WTC11 (cell line): Measurements from ENCODE around the gene CDY2B. TPM values are rescaled to one million over a fixed set of nuclear protein-coding genes. Genes with fewer than 3 reads are reported as not detected.
"Not testable (repeated sequence)": the region's sequence is repeated elsewhere in the genome, so short reads cannot be mapped to it uniquely, and the experiment has no call there.

Experiments
- ATAC-seq: fragments of 200-7000 bp; cut with Tn5 transposase; 2 replicates; pipeline ENCODE4 v1.10.0; 2021; ENCODE audit warnings: mild to moderate bottlenecking, moderate library complexity
- CTCF ChIA-PET: fragments of 300-600 bp; sonication (Branson Sonifier 250); formaldehyde crosslinking; loops from one replicate; lab custom pipeline; 2021; ENCODE audit warnings: antibody characterized with exemption; lab: Charles Lee
- POLR2A ChIA-PET: fragments of 350-600 bp; sonication (Branson Sonifier 250); formaldehyde crosslinking; loops from one replicate; lab custom pipeline; 2021; ENCODE audit warnings: antibody characterized with exemption; lab: Charles Lee
- DNase-seq: peaks from one replicate; pipeline ENCODE4 v3.0.0; 2021; ENCODE audit warnings: low spot score
- H3K27ac Mint-ChIP-seq: 2 replicates; pipeline ENCODE4 v1.8.0; 2021; ENCODE audit warnings: mixed read lengths
- H3K27me3 Mint-ChIP-seq: 2 replicates; pipeline ENCODE4 v1.8.0; 2021; ENCODE audit warnings: low read depth, mild to moderate bottlenecking, moderate library complexity, mixed read lengths
- H3K36me3 Mint-ChIP-seq: 2 replicates; pipeline ENCODE4 v1.8.0; 2021; ENCODE audit warnings: mixed read lengths
- H3K4me1 Mint-ChIP-seq: 2 replicates; pipeline ENCODE4 v1.8.0; 2022; ENCODE audit warnings: mixed read lengths
- H3K4me3 Mint-ChIP-seq: 2 replicates; pipeline ENCODE4 v1.8.0; 2021; ENCODE audit warnings: mild to moderate bottlenecking, moderate library complexity, mixed read lengths
- H3K9me3 Mint-ChIP-seq: 2 replicates; pipeline ENCODE4 v1.8.0; 2021; ENCODE audit warnings: mixed read lengths
- total RNA-seq: library from RNA; stranded (reverse); gene quantifications from 3 replicates; pipeline ENCODE4 v1.2.3, GENCODE V29; 2021

The CDY2B gene
- total RNA-seq, 1 experiment from 2014 or later, result not detected

- ATAC-seq, POLR2A ChIA-PET, H3K36me3 Mint-ChIP-seq, DNase-seq, H3K9me3 Mint-ChIP-seq, H3K27me3 Mint-ChIP-seq, CTCF ChIA-PET, H3K27ac Mint-ChIP-seq, H3K4me3 Mint-ChIP-seq, H3K4me1 Mint-ChIP-seq: not testable (repeated sequence)
These were observed 30.9 kb downstream of the CDY2B start for GRCh38 chrY:17849131-17849530.

GRCh38 chrY:17832149-17832548 lies 47.9 kb downstream of the CDY2B start:
- H3K4me1 Mint-ChIP-seq, H3K27me3 Mint-ChIP-seq, H3K9me3 Mint-ChIP-seq, H3K4me3 Mint-ChIP-seq, H3K36me3 Mint-ChIP-seq, H3K27ac Mint-ChIP-seq, DNase-seq, POLR2A ChIA-PET, CTCF ChIA-PET: not testable (repeated sequence)
- peak; percentile 86 for ATAC-seq

Other genes starting within 250 kb of the CDY2B start
- not detected in 3 replicates for gene CDY2A, start 145.6 kb upstream of the CDY2B start, total RNA-seq